SK-N-SH treated with all-trans-retinoic acid at 6 μM for 48 hours (cell line): ENCODE measurements around the gene RPL3.

ENCODE experiments used
- ATAC-seq: fragments of 200-7000 bp; cut with Tn5 transposase; 3 replicates; pipeline ENCODE4 v1.9.1; 2020; ENCODE audit warnings: mild to moderate bottlenecking, moderate library complexity
- ARNTL ChIP-seq: fragments of 450-650 bp; formaldehyde crosslinking; IDR thresholded peaks from 2 replicates; pipeline ENCODE4 v1.5.0; 2020; ENCODE audit warnings: low read depth, mild to moderate bottlenecking, moderate library complexity, borderline replicate concordance
- BACH2 ChIP-seq: fragments of 250-450 bp; sonication (Bioruptor Pico); IDR thresholded peaks from 2 replicates; pipeline ENCODE4 v1.9.0; 2021; ENCODE audit warnings: mild to moderate bottlenecking, borderline replicate concordance
- CREB5 ChIP-seq: fragments of 250-450 bp; sonication (Bioruptor Pico); IDR thresholded peaks from 2 replicates; pipeline ENCODE4 v1.5.1; 2020; ENCODE audit warnings: low read depth, mild to moderate bottlenecking, moderate library complexity
- CSDC2 ChIP-seq: fragments of 250-450 bp; sonication (Bioruptor Pico); IDR thresholded peaks from 2 replicates; pipeline ENCODE4 v1.5.0; 2020; ENCODE audit warnings: mild to moderate bottlenecking, moderate library complexity
- CSRNP3 ChIP-seq: fragments of 250-450 bp; sonication (Bioruptor Pico); IDR thresholded peaks from 2 replicates; pipeline ENCODE4 v1.5.1; 2021; ENCODE audit warnings: mild to moderate bottlenecking, moderate library complexity
- ESRRG ChIP-seq: fragments of 250-450 bp; sonication (Bioruptor Pico); IDR thresholded peaks from 2 replicates; pipeline ENCODE4 v1.6.1; 2021; ENCODE audit warnings: mild to moderate bottlenecking
- ISL1 ChIP-seq: fragments of 250-450 bp; sonication (Bioruptor Pico); IDR thresholded peaks from 2 replicates; pipeline ENCODE4 v2.1.2; 2022; ENCODE audit warnings: mild to moderate bottlenecking, moderate library complexity
- OSR1 ChIP-seq: fragments of 250-450 bp; sonication (Bioruptor Pico); IDR thresholded peaks from 2 replicates; pipeline ENCODE4 v1.8.0; 2022; ENCODE audit warnings: moderate library complexity, mild to moderate bottlenecking, inconsistent platforms
- POU6F1 ChIP-seq: fragments of 250-450 bp; sonication (Bioruptor Pico); IDR thresholded peaks from 2 replicates; pipeline ENCODE4 v1.8.0; 2021; ENCODE audit warnings: low read depth, mild to moderate bottlenecking, moderate library complexity, borderline replicate concordance
- PPARA ChIP-seq: fragments of 250-450 bp; sonication (Bioruptor Pico); IDR thresholded peaks from 2 replicates; pipeline ENCODE4 v1.5.0; 2020; ENCODE audit warnings: mild to moderate bottlenecking, borderline replicate concordance
- RARB ChIP-seq: fragments of 250-450 bp; sonication (Bioruptor Pico); IDR thresholded peaks from 2 replicates; pipeline ENCODE4 v1.8.0; 2021; ENCODE audit warnings: mild to moderate bottlenecking, moderate library complexity
- SNAI2 ChIP-seq: fragments of 250-450 bp; sonication (Bioruptor Pico); IDR thresholded peaks from 2 replicates; pipeline ENCODE4 v1.5.0; 2020; ENCODE audit warnings: mild to moderate bottlenecking, moderate library complexity
- TCF4 ChIP-seq: fragments of 250-450 bp; sonication (Bioruptor Pico); IDR thresholded peaks from 2 replicates; pipeline ENCODE4 v1.8.0; 2021; ENCODE audit warnings: mild to moderate bottlenecking, moderate library complexity, borderline replicate concordance
- TOX ChIP-seq: fragments of 250-450 bp; sonication (Bioruptor Pico); IDR thresholded peaks from 2 replicates; pipeline ENCODE4 v1.8.0; 2021; ENCODE audit warnings: mild to moderate bottlenecking, moderate library complexity, borderline replicate concordance
- TSHZ2 ChIP-seq: fragments of 250-450 bp; sonication (Bioruptor Pico); IDR thresholded peaks from 2 replicates; pipeline ENCODE4 v1.5.0; 2020; ENCODE audit warnings: mild to moderate bottlenecking, moderate library complexity
- ZC3H10 ChIP-seq: fragments of 250-450 bp; sonication (Bioruptor Pico); IDR thresholded peaks from 2 replicates; pipeline ENCODE4 v1.5.1; 2021; ENCODE audit warnings: mild to moderate bottlenecking, moderate library complexity
- ZFP3 ChIP-seq: fragments of 250-450 bp; sonication (Bioruptor Pico); IDR thresholded peaks from 2 replicates; pipeline ENCODE4 v1.5.0; 2020; ENCODE audit warnings: mild to moderate bottlenecking, moderate library complexity
- ZNF565 ChIP-seq: fragments of 450-650 bp; formaldehyde crosslinking; conservative IDR thresholded peaks from 2 replicates; pipeline ENCODE4 v1.5.0; 2020; ENCODE audit warnings: low read depth, mild to moderate bottlenecking, moderate library complexity
- ZNF70 ChIP-seq: fragments of 450-650 bp; formaldehyde crosslinking; IDR thresholded peaks from 2 replicates; pipeline ENCODE4 v1.5.0; 2020; ENCODE audit warnings: mild to moderate bottlenecking, moderate library complexity
- ZNF8 ChIP-seq: fragments of 450-650 bp; formaldehyde crosslinking; IDR thresholded peaks from 2 replicates; pipeline ENCODE4 v1.5.0; 2020; ENCODE audit warnings: mild to moderate bottlenecking, moderate library complexity
- TF ChIP-seq, protein P1 (sequence below): fragments of 250-450 bp; sonication (Bioruptor Pico); IDR thresholded peaks from 2 replicates; pipeline ENCODE4 v1.8.0; 2020; ENCODE audit warnings: mild to moderate bottlenecking, moderate library complexity, borderline replicate concordance

Gene RPL3

GRCh38 chr22:39292561-39293074 lies 26.8 kb downstream of the RPL3 start:
- peak; percentile 91 for ATAC-seq
- TF ChIP-seq ZFP3 (CRISPR knock-in tag) (no peak), ARNTL (CRISPR knock-in tag) (no peak)

- ATAC-seq, result peak; percentile 14
- no peak for TF ChIP-seq ISL1 (CRISPR knock-in tag)
- no peak for TF ChIP-seq ARNTL (CRISPR knock-in tag)
- no peak for TF ChIP-seq ZC3H10 (CRISPR knock-in tag)
- no peak for TF ChIP-seq ZFP3 (CRISPR knock-in tag)
- TF ChIP-seq BACH2 (CRISPR knock-in tag), result no peak
- no peak for TF ChIP-seq ZNF8 (CRISPR knock-in tag)
- TF ChIP-seq, protein P1, sequence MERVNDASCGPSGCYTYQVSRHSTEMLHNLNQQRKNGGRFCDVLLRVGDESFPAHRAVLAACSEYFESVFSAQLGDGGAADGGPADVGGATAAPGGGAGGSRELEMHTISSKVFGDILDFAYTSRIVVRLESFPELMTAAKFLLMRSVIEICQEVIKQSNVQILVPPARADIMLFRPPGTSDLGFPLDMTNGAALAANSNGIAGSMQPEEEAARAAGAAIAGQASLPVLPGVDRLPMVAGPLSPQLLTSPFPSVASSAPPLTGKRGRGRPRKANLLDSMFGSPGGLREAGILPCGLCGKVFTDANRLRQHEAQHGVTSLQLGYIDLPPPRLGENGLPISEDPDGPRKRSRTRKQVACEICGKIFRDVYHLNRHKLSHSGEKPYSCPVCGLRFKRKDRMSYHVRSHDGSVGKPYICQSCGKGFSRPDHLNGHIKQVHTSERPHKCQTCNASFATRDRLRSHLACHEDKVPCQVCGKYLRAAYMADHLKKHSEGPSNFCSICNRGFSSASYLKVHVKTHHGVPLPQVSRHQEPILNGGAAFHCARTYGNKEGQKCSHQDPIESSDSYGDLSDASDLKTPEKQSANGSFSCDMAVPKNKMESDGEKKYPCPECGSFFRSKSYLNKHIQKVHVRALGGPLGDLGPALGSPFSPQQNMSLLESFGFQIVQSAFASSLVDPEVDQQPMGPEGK (CRISPR knock-in tag), result no peak
- no peak for TF ChIP-seq TSHZ2
- TF ChIP-seq TCF4 (CRISPR knock-in tag), result no peak
- no peak for TF ChIP-seq ZNF70 (CRISPR knock-in tag)
- TF ChIP-seq ESRRG (CRISPR knock-in tag), result no peak
- no peak for TF ChIP-seq CREB5 (CRISPR knock-in tag)
- TF ChIP-seq CSRNP3, result no peak
- TF ChIP-seq POU6F1 (CRISPR knock-in tag), result no peak
- no peak for TF ChIP-seq PPARA
- no peak for TF ChIP-seq RARB (CRISPR knock-in tag)
- TF ChIP-seq SNAI2 (CRISPR knock-in tag), result no peak
- TF ChIP-seq ZNF565, result no peak
These were observed 27.4 kb downstream of the RPL3 start for GRCh38 chr22:39292031-39292462.

DNA sequence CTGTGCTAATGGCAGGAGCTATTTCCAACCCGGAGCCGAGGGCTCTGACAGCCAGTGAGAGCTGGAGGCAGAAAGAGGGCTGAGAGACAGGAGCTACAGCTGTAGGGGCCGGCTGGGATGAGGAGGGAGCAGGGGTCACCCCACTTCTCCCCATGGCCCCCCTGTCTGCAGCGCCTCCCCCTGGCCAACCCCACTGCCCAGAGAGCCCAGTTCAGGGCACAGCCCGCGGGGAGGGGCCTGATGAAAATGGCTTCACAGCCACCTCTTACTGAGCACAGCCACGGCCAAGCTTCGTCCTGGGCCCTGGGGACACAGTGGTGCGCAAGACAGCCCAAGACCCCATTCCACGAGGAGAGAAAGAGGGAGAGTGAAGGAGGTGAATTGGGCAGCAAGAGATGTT lies 27.9 kb downstream of the RPL3 start:
- ATAC-seq, result no peak
- TF ChIP-seq CREB5 (CRISPR knock-in tag) (no peak), ARNTL (CRISPR knock-in tag) (no peak), TSHZ2 (no peak), CSDC2 (no peak), ZNF8 (CRISPR knock-in tag) (no peak), ZNF565 (no peak), OSR1 (CRISPR knock-in tag) (no peak), ESRRG (CRISPR knock-in tag) (no peak), ZFP3 (CRISPR knock-in tag) (no peak), ISL1 (CRISPR knock-in tag) (no peak), PPARA (no peak), TOX (CRISPR knock-in tag) (no peak), ZNF70 (CRISPR knock-in tag) (no peak), CSRNP3 (no peak), SNAI2 (CRISPR knock-in tag) (no peak)
